ENCODE results near the gene EIF4G2. TPM values are rescaled to one million over a fixed set of nuclear protein-coding genes. Genes with fewer than 3 reads are reported as not detected.

EIF4G2 gene
- total and polyA plus RNA-seq, 10 of the 15 experiments (the other 5 are each of a cell fraction or from before 2014, with no cell fraction given) = 210 to 1,104 (median 713) TPM

GRCh38 chr11:10785146-10785474 is 23.6 kb downstream of the EIF4G2 start:
- SMC1A ChIA-PET (ENCODE audit: uncharacterized antibody, unreplicated experiment) = no interaction called here
- in situ Hi-C loops (cut with MboI) = no loop called here

More at GRCh38 chr11:10785146-10785474, 23.6 kb downstream of the EIF4G2 start:
- no peaks in the 10 kb centered on the region for H4K20me1 ChIP-seq (ENCODE audit: control insufficient read depth, insufficient read depth)
- FAIRE-seq = no peak
- no peak overlapping the region for H3K9ac ChIP-seq (ENCODE audit: control insufficient read depth, insufficient read depth, low read length)
- H3K27ac ChIP-seq (ENCODE audit: control insufficient read depth, insufficient read depth) = no peak overlapping the region
- H3K9me3 ChIP-seq (replicated peaks; ENCODE audit: control insufficient read depth, insufficient read depth, low read length) = no peaks in the 10 kb centered on the region
- WGBS (ENCODE audit: insufficient coverage, insufficient replicate concordance, low lambda C conversion rate, missing lambda C conversion rate) = 49% methylated on average over 4 of the region's 4 CpGs
- no peaks in the 10 kb centered on the region for H3K4me1 ChIP-seq (ENCODE audit: control insufficient read depth, insufficient read depth, low read length)
- H2AFZ ChIP-seq (ENCODE audit: control insufficient read depth, low read depth, low read length) = no peak overlapping the region
- H3K4me3 ChIP-seq = no peak overlapping the region
- ChIA-PET POLR2A (no interaction called here), RAD21 (ENCODE audit: unreplicated experiment) (no interaction called here), CTCF (interaction anchor here (1.0 to 3.6 kb wide), 3 partner anchors 15 to 244 kb away, joined by 3 to 22 read pairs (median 3); no protein-coding TSS in a partner anchor)
- intact Hi-C loops (cut with micrococcal nuclease; ENCODE audit: unreplicated experiment) = no loop called here
- no peak overlapping the region for H3K4me2 ChIP-seq (ENCODE audit: control insufficient read depth, insufficient read depth)
- no TSS peak for BruUV-seq (replicated peaks)
- no peaks in the 10 kb centered on the region for H3K27me3 ChIP-seq (replicated peaks in 1 of 2; ENCODE audit: control insufficient read depth in 2 of 2, insufficient read depth in 2 of 2, low read length in 1 of 2)
- no peak for DNase-seq (ENCODE audit: low read depth, low spot score)
- peaks cover 0 to under 1% of the 10 kb centered on the region in 2 experiments; a peak in 1 of 4 replicates for H3K36me3 ChIP-seq (ENCODE audit: control insufficient read depth in 2 of 2, insufficient read depth in 2 of 2, low read length in 1 of 2)
- no peaks in the 10 kb centered on the region for H3K79me2 ChIP-seq (ENCODE audit: control insufficient read depth, insufficient read depth, low read length)
- no peak for ATAC-seq
- TF ChIP-seq BCLAF1 (IDR thresholded peaks at IDR 0.05) = no peak

All from GM12878 (cell line).